NCI-H2107 (cell line): ENCODE results near the gene KRT4.

ENCODE experiments used
- DNase-seq: peaks from one replicate; lab custom pipeline; 2025; lab: John Stamatoyannopoulos, UW

KRT4 gene

GRCh38 chr12:52792185-52793029 lies 21.5 kb downstream of the KRT4 start:
- no peak for DNase-seq

DNA sequence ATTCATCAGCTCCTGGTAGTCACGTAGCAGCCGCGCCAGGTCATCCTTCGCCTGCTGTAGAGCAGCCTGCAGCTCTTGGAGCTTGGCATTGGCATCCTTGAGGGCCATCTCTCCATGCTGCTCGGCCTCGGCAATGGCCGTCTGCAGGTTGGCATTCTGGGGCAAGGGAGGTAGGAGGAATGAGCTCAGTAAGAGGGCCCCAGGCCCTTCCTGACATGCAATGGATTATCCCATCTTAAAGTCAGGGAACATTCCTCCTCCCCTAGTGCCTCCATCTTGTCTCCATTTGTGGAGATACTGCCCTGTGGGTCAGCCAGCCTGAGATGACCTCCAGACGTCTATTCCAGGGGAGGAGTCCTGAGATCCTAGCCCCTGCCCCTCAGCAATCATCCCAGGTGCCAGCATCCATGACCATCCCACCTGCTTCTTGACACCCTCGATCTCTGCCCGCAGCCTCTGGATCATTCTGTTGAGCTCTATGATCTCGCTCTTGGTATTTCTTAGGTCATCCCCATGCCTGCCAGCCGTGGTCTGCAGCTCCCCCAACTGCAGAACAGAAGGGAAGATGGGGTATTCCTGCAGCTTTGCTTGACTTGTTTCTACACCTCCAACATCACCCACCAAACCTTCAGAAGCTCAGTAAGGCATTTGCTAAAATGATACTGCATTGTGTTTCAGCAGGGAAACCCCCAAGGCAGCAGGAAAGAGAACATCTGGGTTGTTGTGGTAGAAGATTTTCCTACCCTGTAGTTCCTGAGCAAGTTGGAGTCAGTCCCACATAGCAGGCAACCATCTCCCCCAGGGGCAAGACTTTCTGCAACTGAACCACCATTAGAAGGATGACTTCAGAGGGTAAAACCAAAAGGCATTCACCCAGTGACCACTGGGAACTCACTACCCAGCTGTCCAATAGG lies 22.4 kb downstream of the KRT4 start:
- no peak for DNase-seq

DNA sequence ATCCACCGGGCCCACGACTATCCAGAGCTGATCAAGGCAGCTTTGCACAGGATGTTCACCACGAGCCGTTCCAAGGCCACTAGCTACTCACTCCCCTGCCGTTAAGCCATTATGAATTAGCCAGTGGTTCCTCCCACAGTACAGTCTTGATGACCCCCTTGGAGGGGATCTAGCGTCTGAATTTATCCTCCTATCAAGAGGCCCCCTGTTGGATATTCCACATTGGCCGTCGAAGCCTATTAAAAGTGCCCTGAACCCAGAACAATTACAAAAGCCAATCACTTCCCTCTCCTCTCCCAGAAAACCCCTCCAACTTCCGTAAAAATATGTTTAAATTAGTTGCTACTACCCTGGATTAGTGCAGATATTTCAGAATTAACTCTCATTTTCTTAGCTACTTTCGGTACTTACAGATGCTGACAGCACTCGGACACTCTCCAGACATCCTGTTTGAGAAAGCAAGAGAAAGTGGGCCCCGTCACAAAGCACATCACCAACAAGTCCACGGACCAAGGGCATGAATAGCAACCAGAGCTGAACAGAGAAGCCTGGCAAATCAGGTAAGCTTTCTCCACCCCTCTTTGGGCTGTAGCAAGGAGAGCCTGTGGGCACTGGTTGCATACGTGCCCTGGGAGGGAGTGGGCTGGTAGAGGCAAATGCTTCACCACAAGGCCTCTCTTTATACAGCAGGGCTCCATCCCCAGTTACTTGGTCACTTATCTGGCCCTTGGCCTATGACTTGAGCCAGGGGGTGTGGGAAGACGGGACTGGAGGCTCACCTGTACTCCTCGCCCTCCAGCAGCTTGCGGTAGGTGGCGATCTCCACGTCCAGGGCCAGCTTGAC lies 23.3 kb downstream of the KRT4 start:
- DNase-seq: no peak

DNA sequence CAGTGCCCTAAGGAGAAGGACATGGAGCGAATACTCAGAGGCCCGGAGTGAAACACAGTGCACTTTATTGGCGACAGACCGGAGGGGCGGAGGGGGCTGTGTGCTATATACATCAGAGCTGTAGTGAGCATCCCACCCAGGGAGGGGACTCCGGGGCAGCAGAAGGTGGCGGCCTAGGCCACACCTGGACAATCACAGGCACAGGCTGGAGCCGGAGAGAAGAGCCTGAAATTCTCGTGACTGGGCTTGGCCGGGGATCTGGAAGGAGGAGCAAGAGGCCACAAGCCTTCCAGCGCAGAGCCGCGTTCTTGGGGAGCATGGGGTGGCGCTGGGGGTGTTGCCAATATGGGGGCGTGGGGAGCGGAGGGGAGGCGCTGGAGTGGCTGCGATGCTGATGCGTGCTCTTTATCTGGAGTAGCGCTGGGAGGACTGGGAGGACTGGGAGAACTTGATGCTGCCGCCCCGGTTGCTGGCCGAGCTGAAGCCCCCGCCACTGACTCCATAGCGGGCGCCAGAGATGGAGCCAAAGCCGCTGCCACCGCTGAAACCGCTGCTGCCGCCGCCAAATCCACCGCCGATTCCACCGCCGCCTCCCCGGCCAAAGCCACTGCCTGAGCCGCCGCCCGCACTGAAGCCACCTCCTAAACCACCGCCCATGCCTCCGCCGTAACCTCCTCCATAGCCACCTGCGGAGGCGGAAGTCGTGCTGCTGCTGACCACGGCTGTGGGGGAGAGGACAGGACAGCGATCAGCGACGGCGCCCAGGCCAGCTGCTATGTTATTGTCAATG lies 24.1 kb downstream of the KRT4 start:
- no peak for DNase-seq

DNA sequence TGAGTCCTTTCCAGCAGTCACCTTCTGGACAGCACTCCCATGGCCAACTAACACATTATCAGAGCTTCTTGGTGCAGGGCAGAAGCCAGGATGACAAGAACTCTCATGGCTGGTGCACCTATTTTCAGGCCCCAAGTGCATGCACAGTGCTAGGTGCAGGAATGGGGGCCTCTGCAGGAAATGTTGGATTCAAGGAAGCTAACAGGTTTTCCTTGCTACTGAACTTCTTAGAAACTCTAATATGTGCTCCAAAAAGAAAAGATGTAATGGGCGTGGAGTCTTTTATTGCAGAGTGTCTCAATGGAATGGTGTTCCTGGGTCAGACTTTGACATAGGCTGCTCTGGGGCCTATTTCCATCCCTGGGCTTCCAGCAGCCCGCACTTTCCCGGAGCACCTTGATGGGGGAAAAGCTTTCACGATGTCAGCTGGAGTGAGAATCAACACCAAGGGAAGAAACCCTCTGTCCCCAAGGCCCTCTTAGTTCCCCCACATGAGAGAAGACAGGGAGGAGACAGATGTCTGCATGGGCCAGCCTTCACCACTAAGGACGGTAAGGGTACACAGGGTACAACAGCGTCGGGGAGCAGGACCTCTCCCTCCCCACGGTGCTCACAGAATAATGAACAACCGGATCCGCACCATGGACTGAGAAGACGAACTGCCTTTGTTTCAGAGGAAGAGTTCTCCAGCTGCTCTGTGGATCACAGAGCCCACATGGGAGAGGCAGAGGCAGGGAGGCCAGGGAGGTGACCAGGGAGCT lies 24.9 kb downstream of the KRT4 start:
- no peak for DNase-seq

DNA sequence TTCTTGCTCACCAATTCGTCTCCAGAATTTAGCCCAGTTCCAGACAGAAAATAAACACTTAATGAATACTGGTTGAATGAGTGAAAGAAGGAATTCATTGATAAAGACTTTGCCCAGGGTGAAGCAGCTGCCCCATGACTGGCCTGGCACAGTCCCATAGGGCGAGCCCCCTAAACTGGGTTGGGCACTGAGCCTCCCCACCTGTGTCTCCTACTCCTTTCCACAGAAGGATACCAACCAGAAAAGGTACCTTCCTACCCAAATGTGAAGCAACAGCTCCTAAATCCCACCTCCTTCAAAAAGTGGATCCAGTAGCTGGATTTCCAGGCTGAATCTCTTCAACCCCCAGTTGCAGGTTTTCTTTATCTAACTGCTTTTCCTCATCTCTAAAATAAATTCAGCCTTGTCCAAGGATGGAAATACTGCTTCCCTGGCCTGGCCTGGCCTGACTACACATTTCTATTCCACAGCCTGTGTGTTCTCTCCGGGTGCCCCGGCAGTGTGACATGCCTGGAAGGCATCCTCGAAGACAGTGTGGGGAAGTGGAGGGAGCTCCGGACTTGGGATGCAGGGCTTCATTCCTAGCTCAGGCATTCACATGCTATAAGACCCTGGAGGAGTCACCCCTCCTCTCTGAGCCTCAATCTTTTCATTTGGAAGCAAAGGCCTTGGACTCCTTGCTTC lies 25.6 kb downstream of the KRT4 start:
- DNase-seq: no peak

- no peak for DNase-seq
These were observed 26.4 kb downstream of the KRT4 start for GRCh38 chr12:52787324-52788191.

DNA sequence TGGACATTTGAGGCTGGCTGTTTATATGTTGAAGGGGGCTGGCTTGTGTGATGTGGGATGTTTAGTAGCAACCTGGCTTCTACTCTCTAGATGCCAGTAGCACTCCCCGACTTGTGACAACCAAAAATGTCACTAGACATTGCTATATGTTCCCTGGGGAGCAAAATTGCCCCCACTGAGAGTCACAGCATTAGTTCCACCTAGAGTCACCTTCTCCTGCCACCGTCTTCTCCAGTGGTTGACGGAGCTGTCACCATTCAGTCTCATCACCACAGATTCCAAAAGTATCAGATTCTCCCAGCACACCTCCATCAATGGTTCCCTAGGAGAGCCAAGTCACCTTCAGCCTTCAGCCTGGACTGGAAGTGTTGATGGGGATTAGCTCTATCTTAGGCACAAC lies 29.0 kb downstream of the KRT4 start:
- no peak for DNase-seq

DNA sequence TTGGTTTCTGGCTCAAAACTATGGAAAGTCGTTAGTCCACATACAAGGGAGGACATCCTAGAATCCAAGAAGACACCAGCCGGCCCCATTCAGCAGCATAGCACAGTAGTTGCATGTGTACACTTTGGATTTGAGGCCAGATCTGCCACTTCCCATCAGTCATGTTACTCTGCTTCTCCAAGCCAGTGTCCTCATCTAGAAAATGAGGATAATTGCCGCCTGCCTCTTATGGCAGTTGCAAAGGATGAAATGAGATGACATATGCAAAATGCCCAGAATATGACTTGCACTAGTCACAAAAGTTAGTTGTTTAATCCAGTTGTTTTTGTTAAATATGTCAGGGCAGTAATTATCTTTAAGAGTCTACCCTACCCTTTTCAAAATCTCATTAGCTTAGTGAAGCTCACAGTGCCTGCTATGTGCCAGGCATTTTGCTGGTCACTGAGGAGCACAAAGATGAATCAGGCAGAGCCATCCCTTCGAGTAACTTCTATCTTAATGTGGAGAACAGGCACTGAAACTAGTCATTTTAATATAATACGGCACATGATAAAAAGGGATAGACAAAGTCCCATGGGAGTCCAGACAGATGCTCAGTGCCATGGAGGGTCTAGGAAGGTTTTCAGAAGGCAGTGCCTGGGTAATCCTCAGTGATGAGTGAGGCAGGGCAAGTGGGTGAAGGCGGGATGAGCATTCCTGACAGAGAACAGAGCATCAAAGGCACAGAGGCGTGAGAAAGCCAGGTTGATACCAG lies 30.2 kb downstream of the KRT4 start:
- no peak for DNase-seq

DNA sequence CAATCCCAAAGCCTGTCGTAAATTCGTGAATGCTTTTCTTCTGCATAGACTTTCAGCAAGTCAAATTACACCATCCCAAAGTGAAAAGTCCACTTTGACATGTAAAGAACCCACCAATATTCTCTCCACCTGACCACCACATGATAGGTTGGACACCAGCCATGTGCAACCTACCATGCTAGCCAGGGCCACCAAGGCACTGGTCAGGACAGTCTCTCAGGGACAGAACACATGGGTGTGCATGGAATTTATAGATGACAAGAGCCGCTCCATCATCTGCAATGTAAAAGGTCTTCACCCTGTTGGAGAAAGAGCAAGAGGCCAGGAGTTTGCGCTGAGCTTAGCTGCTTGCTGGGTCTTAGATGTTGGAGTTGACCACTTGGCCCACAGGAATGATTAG lies 31.4 kb downstream of the KRT4 start:
- DNase-seq: no peak

DNA sequence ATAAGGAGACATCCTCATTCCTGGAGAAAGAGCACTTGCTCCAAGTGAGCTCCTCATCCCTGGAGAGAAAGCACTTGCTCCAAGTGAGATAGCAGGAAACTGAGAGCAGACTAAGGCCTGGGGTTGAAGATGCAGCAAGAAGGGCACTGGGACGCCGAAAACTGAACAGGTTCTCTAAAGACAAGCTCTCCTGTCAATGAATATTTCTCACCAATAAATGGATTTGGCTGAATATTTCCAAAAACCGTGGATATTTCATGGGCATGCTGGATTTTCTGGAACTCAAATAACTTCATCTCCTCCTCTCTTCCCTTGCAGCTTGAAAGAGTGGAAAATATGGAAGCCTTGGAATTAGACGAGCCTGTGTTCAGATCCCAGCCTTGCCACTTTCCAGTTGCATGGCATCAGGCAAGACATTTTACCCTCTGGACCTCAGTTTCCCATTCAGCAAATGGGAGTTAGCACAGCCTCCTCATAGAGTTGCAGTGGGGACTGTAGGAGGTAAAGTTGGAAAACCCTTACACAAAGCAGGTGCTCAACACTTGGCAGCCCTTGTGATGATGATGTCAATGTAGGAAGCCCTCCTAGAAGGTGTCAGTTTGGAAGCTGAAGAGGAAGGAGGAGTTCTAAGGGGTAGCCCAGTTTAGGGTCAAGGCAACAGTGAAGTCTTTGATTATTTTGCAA lies 32.4 kb downstream of the KRT4 start:
- DNase-seq: no peak

- DNase-seq: no peak
These were observed 34.0 kb downstream of the KRT4 start for GRCh38 chr12:52779914-52780313.

- DNase-seq: no peak
These were observed 35.1 kb downstream of the KRT4 start for GRCh38 chr12:52778833-52779232.

DNA sequence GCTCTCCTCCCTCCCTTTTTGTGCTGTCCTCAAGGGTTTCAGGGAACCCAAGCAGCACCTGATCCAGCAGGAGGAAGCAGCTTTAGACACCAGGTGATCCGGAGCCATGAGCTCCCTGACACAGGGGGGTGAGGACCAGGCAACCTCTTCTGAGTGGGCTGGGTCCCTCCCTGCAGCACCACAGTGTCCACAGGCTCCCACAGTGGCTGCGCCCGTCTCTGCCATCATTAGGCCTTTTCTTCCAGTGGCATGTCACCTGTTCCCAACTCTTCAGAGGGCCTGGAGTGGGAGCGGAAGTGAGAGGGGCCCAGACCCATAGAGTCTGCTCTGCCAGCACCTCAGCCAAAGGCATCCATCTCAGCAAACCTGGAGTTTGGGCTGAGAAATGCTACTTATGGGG lies 36.4 kb downstream of the KRT4 start:
- DNase-seq: no peak

GRCh38 chr12:52776913-52777395 lies 37.0 kb downstream of the KRT4 start, which contains the start of gene KRT76:
TSS of gene KRT76 (minus strand) at chr12:52777345. CDS start at chr12:52777291, 54 bp downstream.
- DNase-seq: no peak

DNA sequence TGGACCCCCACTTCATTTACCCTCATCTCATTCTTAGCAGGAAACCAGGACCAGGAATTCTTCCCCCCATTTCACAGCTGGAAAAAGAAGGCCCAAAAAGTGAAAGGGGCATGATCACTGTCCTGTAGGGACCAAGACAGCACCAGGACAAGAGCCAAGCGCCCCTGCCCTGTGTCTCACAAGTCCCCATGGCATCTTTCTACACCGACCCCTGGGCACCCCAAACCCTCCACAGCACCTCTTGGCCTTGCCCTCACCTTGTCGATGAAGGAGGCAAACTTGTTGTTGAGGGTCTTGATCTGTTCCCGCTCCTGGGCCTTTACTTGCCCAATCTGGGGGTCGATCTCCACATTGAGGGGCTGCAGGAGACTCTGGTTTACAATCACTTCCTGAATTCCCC lies 37.5 kb downstream of the KRT4 start:
- DNase-seq: no peak

- no peak for DNase-seq
These were observed 39.2 kb downstream of the KRT4 start for GRCh38 chr12:52774629-52775250.
